ENCODE measurements around the gene BCAR3.
"Not testable (repeated sequence)": the region's sequence is repeated elsewhere in the genome, so short reads cannot be mapped to it uniquely, and the experiment has no call there.

Gene BCAR3

DNA sequence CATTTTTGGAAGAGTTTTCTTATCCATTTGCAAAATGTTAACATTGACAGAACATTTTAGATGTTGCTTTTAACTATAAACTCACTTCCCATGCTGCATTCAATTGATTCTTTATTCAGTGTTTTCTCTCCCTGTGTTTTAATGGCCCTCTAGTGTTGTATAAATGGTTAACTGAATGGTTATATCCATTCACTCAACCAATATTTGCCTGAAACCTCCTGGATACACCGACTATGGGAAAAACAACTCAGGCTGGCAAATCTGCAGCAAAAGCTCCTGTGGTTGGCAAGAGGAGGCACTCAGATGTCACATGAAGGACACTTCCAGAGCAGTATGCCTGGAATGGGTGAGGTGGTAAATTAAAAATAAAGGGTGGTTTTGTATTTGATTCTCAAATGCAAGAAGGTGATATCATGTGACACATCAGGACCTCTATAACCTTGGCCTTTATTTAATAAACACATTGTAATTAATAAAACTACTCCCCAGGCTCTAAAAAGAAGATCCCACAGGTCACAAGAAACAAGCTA is 107.6 kb downstream of the BCAR3 start:
- DNase-seq, result no peak

DNA sequence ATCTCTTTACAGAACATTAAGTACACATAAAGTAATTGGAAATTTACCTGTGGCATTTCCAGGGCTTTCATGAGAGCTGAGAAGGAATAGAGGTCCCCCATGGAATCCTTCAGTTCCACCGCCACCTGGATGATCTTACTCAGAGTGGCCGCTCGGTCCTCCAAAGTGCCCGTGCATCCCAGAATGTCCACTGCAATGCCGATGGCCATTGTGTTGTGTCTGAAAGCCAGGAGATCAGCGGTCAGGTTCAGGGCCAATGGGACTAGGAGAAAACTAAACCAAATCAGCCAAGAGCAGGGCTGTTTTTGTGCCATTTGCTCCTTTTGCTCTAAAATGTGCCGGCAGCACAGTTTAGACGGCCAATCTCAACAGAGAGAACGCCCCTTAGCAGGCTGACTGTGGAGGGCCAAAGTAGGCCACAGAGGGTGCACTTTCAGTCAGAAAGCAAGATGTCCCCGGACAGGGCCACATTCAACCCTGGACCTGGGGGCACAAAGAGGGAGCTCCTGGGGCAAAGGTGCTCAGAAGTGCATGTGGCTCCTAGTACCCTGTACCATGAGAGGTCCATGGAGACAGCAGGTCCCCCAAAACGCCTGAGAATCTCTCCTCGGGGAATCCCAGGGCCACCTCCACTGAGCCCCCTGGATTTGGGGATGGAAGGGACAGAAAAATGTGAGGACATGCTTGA is 109.9 kb downstream of the BCAR3 start:
- no peak for DNase-seq

DNA sequence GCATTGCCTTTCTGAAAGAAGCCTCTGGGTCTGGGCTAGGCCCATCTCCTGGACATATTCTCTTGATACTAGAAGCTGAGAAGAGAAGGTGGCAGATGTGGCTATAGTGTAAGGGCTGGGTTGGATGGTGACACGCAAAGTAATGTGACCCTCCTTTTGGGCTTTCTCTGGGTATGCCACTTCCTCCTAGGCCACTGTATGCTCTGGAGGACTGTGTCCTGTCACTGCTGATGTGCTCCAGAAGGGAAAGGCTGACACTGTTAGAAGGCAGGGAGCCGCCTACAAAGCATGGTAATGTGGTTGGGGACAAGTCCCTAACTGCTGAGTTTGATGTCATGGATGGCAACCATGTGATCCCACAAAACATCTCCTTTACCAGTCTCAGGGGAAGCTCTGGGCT is 112.1 kb downstream of the BCAR3 start:
- DNase-seq, result no peak

DNA sequence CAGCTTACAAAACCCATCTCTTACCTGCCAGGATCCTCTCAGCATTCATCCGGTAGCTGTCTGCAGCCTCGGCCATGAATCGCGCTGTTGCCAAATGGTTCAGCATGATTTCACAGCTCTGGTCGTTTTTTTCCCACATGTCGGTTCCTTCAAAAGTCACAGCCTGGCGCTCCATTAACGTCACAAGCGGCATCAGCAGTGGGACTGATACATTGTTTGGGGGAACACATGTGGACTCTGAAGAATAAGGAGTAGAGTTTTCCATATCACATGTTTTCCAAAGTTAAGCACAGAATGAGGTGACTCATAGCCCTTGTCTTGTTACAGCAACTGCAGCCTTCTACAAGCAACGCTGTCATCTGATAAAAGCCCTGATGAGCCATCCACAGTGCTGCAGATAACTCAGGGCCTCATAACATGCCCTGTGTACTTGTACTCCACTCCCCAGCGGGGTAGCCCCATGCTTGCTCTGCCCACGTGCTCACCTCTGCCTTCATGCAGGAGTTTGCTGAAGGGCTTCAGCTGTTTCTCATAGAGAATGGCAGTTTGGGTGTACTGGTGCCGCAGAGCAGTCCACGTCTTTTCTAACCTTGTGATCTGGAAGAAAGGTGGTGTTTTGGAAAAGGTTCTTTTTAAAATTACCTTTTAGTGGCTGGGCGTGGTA is 114.2 kb downstream of the BCAR3 start:
- DNase-seq, result no peak

DNA sequence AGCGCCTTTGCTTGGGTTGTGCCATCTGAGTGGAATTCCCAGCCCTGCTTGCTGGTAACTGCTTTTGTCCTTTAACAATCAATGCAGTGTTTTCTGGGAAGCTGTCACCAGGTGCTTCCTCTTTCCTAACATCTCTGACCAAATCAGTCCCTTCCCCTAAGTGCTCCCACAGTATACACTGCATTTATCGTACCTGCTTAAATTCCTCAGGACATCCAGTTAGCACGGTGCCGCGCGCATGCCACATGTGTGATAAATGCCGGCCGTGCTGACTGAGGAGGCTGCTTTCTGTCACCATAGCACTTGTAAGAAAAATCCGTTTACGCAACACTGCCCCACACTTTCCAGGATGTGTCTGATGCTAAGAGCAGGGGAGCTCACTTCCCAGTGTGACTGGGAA is 115.4 kb downstream of the BCAR3 start:
- DNase-seq, result no peak

DNA sequence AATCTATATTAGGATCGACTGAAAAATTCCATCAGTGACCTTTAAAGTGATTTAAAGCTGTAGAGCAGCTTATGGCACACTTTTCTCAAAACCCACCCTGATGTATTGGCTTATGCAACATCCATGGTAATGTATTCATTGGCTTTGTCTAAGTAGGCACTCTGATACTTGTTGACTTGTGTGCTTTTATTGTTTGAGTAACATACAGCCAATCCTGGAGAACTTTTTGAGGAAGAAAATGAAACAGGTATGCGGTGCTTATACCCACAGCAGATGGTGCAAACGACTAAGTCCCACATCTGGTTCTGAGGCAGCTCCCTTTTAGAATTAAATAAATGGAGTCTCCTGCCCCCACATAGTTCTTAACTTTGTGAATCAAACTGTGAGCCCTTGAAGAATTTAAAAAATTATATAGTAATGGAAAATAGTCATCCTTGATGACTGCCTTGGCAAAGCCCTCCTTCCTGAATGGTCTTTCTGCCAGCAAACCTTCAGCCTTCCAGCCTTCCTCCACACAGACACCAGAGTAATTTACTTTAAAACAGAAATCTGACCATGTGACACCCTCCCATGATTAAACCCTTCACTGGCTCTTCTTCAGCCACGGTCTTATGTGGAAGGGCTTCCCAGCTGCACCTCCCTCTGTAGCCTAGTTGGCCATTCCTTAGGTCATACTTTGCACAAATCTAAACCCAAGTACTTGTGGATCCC is 116.0 kb downstream of the BCAR3 start:
- DNase-seq, result no peak

DNA sequence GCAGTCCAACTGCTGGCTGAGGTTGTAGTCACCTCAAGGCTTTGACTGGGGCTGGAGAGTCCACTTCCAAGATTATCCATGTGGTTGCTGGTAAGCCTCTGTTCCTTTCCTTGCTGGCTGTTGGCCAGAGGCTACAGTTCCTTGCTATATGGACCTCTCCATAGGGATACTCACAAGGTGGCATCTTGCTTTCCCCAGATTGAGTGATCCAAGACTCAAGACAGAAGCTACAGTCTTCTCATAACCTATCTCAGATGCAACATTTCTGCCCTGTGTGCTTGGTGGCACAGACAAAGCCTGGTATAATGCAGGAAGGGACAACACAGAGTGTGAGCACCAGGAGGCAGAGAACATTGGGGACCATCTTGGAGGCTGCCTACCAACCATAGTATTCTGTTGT is 121.9 kb downstream of the BCAR3 start:
- DNase-seq, result no peak

DNA sequence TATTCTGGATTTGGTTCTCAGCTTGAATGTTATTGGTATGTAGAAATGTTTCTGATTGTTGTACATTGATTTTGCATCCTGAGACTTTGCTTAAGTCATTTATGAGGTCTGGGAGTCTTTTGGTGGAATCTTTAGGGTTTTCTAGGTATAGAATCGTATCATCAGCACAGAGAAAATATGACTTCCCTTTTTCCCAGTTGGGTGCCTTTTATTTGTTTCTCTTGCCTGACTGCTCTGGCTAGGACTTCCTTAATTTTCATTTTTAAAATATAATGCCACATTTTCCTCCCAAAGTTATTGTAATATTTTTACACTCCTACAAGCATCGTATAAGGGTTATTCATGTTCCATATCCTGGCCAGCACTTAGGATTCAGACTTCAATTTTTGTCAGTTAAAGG is 122.6 kb downstream of the BCAR3 start:
- peak in 1 of 2 donors; percentile 41 for DNase-seq

DNA sequence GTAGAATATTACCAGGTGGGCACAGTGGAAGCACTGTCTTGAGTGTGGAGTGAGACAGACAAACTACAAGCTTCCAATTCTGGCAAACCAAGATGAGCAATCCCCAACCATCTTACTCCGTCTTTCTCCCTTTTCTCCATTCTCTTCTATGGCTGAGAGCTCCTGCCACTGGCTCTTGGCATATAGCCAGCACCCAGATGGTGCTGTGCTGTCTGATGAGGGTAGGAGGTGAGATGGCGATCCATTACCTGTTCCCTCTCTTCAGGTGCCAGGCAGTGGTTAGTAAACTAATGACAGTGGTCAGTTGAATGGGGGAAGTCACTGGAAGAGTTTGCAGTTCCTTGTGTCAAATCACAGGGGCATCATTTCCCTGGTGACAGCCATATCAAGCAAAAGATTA is 125.3 kb downstream of the BCAR3 start:
- DNase-seq, result no peak

DNA sequence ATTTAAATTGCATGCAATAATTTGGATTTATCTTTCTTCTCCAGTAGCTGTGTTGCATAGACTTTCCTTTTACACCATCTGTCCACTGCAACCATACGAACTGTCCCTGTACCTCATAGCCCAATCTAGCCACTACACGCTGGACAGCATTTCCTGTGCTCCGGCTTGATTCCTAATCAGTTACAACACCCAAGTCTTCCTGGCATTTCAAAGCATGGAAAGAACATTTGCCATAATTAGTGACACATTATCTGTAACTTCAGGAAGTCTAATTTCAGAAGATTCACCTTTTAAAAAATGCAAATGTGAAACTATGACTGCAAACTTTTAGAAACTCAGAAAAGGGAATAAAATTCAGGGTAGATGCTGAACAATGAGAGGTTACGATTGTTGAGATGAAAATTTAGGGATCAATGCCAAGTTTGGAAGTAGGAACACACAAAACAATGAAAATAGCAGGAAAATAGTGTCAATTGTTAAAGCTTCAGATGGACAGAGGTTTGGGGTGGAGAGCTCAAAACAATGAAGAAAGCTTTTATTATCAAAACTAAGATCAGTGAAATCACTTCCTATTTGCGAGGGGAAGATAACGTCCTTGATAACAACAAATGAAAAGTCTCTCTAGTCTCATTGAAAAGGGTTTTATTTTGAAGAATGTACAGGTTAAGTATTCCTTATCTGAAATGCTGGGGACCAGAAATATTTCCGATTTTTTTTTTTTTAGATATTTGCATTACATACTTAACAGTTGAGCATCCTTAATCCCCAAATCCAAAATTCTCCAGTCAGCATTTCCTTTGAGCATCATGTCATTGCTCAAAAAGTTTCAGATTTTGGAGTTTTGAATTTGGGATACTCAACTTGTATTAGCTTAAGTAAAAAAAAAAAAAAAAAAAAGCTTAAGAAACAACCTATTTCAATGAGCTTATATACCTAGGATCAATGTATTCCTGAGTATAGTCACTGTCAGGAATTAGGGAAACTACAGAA is 126.5 kb downstream of the BCAR3 start:
- peak in 1 of 2 donors; percentile 4 for DNase-seq

DNA sequence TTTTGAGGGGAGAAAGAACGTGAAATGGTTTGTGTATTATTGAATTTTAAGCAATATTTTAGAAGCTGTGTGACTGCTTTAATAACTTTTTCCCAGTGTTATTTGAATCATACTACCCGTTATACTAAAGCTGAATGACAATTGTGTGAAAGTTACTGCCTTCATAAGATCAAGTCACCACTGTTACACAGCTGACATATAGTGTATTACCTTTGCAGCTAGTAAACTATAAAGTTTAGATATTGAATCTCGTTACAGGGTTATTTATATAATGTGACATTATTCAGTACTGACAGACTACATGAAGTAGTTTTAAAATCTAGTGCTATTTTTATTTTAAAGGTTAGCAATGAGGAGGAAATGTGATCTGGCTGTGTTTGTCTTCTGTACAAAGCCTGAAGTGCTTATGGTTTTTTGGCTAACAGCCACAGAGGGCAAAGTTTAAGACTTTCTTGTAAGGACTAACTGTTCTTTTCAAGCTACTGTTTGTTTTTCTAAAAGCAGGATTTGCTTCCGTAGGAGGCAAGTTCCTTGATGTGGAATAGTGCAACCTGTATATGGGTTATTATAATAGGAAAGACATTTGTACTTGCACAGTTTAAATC is 127.6 kb downstream of the BCAR3 start:
- DNase-seq, result not testable (repeated sequence)

DNA sequence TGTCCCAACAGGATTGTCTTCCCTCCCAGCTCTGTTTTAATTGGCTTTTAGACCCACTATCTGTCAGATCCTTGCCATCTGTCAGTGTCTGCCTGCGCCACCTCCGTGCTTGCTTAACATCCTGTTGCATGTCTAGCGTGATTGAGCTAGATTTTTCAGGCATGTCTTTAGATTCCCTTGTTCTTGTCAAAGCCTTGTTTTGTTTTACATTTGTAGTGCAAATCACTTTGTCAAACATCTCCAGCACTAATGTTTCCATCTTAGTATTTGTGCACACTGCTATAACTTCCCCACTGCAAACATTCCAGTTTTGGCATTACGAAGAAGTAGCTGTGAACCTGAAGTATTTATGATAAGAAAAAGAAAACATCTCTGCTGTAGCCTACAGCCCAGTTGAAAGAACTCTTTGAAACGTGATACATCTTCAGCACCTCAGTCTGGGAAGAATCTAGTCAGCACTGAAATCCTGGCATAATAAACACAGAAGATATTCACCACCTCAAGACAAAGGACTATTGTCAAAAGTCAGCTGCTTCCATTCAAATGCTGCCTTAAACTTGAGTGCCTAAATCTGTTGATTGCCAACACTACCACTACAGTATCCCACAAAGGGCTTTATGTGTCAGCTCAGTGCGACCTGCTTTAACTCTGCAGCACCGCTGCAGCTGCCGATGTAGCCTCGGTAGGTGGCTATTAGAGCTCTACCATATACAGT is 128.7 kb downstream of the BCAR3 start:
- peak in 1 of 2 donors; percentile 75 for DNase-seq

DNA sequence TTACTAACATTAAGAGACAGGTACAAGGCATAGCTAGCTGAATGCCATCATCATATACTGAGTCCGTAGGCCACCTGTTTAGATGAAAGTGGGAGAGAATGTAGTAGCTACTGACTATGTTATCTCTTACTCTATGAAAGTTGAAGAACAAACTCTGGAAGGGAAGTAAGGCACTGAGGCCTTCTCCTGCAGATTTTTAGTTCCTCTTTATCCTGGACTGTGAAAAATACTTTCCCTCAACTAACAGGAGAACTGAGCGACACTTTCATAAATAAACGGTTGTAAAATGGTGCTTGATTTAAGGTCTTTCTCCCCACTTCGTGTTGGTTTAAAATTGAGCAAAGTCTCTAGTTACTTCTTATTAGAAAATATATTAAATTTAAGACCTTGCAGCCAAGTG is 131.8 kb downstream of the BCAR3 start:
- peak in 1 of 2 donors; percentile 48 for DNase-seq

DNA sequence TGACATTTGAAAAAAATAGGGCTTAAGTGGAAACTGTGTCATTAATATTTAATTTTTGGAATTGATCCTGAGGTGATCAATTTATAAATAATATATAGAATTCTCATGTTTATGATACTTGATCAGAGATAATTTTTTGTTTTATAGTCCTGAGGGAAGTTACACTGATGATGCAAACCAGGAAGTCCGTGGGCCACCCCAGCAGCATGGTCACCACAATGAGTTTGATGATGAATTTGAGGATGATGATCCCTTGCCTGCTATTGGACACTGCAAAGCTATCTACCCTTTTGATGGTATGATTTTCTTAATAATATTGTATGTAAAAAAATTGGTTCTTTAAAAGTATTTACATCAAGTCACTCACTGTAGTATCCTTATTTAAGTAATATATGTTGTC is 132.5 kb downstream of the BCAR3 start:
- no peak for DNase-seq

DNA sequence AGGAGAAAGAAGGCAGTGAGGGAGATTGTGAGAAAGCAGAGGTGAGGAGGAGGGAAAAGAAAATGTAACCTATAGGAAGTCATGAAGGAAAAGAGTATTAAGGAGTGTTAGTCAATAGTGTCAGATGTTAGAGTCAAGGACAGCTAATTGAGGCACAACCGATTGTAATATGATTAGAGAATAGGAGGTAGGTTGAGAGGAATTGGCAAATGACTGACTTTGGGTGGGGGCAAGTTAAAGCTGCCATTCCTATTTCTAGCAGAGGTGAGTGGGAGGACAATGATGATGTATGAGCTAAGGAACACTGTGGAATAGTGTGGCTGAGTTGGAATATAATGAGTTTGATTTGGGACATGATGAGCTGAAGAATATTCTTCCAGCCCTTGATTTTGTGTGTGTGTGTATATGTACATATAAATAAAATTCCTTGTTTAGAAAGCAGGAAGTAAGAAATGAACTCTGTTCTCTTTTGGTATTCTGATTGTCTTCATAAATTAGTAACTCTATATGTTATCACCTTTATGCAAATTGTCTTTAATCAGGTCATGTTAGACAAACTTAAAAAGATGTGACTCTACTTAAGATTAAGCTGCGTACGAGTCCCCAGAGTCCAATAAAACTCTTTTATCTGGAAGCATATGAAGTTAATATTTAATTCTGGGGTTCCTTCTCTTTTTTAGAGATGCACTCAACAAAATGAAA is 135.3 kb downstream of the BCAR3 start:
- DNase-seq, result no peak

DNA sequence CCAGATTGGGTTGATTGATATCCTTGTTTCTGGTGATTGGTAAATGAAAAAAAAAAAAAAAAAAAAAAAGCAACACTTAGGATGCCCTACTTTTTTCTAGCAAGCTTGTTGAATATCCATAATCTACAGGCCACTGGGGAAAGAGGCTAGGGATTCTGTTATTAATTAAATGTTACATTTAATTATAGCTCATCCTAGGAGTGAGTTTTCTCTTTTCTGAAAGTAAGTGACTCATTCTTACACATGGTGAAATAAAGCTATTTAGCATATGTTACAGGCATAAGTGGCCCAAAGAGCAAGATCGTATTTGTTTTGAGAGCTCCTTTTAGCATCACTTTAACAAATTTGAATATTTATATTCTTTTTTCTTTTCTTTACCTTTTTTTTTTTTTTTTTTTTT is 139.2 kb downstream of the BCAR3 start:
- DNase-seq, result no peak

DNA sequence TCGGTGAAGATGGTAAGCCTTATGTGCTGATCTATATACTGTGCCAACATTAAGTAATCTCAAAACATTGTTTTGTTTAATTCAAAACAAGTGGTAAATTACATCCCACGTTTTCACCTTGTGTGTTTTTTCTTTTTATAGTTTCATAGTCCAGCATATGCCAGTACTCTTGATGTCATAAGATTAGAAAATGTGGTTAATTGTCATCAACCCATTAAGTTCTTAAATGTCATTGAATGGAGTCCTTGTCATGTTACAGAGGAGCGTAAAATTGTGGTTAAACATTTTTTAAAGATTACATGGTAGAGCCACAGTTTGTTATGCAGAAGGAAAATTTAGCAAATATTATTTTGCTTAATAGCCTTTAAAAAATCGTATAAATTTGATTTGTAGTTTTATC is 140.6 kb downstream of the BCAR3 start:
- DNase-seq, result no peak

DNA sequence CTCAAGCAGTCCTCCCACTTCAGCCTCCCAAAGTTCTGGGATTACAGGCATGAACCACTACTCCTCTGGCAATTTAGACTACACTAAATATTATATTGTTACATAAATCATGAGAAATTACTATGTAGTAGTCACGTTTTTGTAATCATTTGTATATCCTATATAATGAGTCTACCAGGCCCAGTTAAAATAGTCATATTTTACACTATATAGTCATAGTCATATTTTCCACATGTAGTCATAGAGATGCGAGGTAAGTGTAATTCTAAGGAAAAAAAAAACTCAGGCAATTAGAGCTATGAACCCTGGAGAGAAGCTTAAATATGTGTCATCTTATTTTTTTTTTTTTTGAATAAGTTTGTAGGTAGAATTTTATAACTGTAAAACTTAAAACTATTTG is 143.7 kb downstream of the BCAR3 start:
- no peak for DNase-seq

DNA sequence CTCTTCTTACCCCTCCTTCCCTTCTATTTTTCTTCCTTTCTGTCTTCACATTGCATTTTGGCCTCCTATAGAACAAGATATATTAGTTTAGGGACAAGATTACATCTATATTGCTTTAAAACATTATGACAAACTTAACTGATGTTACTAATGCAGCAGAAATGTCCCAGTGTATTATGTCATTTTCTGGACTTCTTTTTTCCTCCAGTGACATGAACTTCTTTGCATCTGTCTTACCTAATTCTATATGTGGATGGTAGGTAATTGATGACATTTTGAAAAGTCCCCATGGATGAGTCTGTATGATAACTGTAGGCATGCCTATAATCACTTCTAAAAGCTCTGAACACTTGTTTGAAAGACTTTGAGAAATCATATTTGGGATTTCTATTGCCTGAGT is 144.2 kb downstream of the BCAR3 start:
- no peak for DNase-seq

DNA sequence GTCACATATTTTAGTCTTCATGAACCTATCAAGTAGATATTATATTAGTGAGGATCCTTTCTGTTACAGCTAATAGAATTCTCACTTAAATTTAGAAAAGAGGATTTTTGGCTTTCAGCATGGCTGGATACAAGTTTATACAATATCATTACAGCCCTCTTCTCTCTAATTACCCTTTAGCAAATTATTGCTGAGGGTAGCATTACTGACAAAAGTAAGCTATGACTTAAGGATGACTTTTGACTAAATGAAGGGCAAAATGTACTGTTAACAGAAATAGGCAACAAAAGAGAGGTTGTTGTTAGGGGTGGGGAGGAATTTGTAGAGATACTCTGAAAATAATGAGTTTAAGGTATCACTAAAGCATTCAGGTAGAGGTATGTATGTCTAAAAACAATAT is 148.0 kb downstream of the BCAR3 start:
- DNase-seq, result no peak
